ENCODE results near the gene SLC9A1.

SLC9A1 gene

DNA sequence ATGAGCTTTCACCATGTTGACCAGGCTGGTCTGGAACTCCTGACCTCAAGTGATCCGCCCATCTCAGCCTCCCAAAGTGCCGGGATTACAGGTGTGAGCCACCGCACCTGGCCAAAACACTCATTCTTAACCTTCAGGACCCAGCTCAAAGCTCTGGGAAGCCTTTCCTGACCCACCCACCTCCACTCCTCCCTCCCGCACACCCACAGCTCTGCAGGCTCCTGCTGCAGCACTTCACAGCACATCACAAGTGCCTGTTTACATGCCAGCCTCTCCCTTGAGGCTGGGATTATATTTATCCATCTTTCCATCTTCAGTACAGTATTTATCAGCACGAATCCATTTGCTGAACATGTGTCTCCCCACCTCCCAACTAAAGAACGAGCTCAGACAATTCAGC, 14.9 kb downstream of the SLC9A1 start:
- H3K4me3 ChIP-seq (ENCODE audit: severe bottlenecking), result no peak overlapping the region
- no peaks in the 10 kb centered on the region for H3K27me3 ChIP-seq (ENCODE audit: insufficient read depth, poor library complexity, severe bottlenecking)
- no peak overlapping the region for H3K27ac ChIP-seq (ENCODE audit: poor library complexity, severe bottlenecking)
- DNase-seq (ENCODE audit: low spot score) (no peak), ATAC-seq (ENCODE audit: low read depth) (no peak)
- H3K4me1 ChIP-seq (ENCODE audit: insufficient read depth, poor library complexity, severe bottlenecking), result peaks cover 45% of the 10 kb centered on the region
- TF ChIP-seq, protein P1, sequence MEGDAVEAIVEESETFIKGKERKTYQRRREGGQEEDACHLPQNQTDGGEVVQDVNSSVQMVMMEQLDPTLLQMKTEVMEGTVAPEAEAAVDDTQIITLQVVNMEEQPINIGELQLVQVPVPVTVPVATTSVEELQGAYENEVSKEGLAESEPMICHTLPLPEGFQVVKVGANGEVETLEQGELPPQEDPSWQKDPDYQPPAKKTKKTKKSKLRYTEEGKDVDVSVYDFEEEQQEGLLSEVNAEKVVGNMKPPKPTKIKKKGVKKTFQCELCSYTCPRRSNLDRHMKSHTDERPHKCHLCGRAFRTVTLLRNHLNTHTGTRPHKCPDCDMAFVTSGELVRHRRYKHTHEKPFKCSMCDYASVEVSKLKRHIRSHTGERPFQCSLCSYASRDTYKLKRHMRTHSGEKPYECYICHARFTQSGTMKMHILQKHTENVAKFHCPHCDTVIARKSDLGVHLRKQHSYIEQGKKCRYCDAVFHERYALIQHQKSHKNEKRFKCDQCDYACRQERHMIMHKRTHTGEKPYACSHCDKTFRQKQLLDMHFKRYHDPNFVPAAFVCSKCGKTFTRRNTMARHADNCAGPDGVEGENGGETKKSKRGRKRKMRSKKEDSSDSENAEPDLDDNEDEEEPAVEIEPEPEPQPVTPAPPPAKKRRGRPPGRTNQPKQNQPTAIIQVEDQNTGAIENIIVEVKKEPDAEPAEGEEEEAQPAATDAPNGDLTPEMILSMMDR (IDR thresholded peaks at IDR 0.05; ENCODE audit: poor library complexity, severe bottlenecking), result no peak
- H3K9me3 ChIP-seq (ENCODE audit: severe bottlenecking), result no peaks in the 10 kb centered on the region
- H3K36me3 ChIP-seq (ENCODE audit: low read depth), result peaks cover 31% of the 10 kb centered on the region; the same call in 1 of the 2 replicates

DNA sequence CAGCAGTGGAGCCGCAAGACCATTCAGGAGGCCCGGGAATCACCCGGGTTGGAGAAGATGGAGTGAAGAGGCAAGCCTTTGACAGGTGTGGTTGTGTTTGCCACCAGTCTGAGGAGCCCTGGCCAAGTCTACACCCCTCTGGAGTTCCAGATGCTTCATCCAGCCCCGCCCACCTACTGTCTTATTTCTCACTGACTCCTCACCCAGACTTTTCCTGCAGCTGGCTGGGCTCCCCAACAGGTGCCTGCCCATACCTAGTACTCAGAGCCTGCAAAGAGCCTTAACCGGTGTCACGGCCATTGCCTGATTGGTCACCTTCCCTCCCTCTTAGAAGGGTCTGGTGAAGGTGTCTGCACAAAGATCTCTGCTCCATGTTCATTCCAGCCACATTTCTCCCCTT, 16.0 kb downstream of the SLC9A1 start:
- Histone ChIP-seq H3K27me3 (ENCODE audit: insufficient read depth, poor library complexity, severe bottlenecking) (no peaks in the 10 kb centered on the region), H3K9me3 (ENCODE audit: severe bottlenecking) (no peaks in the 10 kb centered on the region), H3K4me3 (ENCODE audit: severe bottlenecking) (no peak overlapping the region), H3K27ac (ENCODE audit: poor library complexity, severe bottlenecking) (no peak overlapping the region), H3K4me1 (ENCODE audit: insufficient read depth, poor library complexity, severe bottlenecking) (peaks cover 37% of the 10 kb centered on the region), H3K36me3 (ENCODE audit: low read depth) (peaks cover 34% of the 10 kb centered on the region)
- DNase-seq (ENCODE audit: low spot score) (no peak), ATAC-seq (ENCODE audit: low read depth) (no peak)
- TF ChIP-seq, protein P1 (IDR thresholded peaks at IDR 0.05; ENCODE audit: poor library complexity, severe bottlenecking), result no peak

DNA sequence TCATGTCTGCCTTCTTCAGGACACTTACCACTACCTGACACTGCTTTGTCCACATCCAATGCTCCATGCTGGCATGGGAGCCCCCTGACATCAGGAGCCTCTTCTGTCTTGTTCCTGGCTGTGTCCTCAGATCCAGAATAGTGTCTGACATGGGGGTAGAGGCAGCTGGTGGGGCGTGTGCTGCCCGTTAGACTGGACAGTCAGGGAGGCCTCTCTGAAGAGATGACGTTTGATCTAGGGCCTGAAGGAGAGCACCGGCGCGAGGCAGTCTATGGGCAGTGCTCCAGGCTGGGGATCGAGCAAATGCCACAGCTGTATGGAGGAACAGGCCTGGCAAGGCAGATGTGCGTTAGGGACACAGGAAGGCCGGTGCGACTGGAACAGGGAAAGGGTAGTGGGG, 16.6 kb downstream of the SLC9A1 start:
- H3K27ac ChIP-seq (ENCODE audit: poor library complexity, severe bottlenecking), result no peak overlapping the region
- no peaks in the 10 kb centered on the region for H3K9me3 ChIP-seq (ENCODE audit: severe bottlenecking)
- no peak overlapping the region for H3K4me3 ChIP-seq (ENCODE audit: severe bottlenecking)
- H3K27me3 ChIP-seq (ENCODE audit: insufficient read depth, poor library complexity, severe bottlenecking), result no peaks in the 10 kb centered on the region
- ATAC-seq (ENCODE audit: low read depth) (no peak), DNase-seq (ENCODE audit: low spot score) (no peak)
- peaks cover 37% of the 10 kb centered on the region for H3K36me3 ChIP-seq (ENCODE audit: low read depth)
- TF ChIP-seq, protein P1 (IDR thresholded peaks at IDR 0.05; ENCODE audit: poor library complexity, severe bottlenecking), result no peak
- H3K4me1 ChIP-seq (ENCODE audit: insufficient read depth, poor library complexity, severe bottlenecking), result peaks cover 32% of the 10 kb centered on the region

DNA sequence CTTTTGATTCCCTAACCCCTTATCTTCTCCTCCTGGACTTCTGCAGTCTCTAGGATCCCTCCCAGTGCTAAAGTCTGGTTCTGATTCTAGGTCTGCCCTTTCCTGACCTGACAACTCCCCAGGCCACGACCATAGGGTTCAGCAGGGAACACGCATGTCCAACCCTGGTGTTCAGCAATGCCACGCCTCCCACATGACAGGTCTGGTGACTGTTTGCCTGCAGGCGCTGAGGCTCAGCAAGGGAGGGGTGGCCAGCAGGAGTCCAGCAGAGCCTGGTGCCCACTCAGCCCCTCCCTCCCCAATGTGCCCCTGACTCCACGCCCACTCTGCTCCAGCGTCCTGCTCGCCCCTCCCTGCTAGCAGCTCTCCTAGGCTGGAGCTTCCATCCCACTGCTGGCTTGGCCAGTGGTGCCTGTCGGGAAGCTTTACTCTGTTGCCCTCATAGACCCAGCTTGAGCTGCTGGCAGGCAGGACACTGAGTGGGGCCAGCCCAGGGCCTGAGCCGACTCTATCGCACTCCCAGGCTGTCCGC, 17.3 kb downstream of the SLC9A1 start:
- no peaks in the 10 kb centered on the region for H3K9me3 ChIP-seq (ENCODE audit: severe bottlenecking)
- ATAC-seq (ENCODE audit: low read depth) (no peak), DNase-seq (ENCODE audit: low spot score) (no peak)
- no peak overlapping the region for H3K27ac ChIP-seq (ENCODE audit: poor library complexity, severe bottlenecking)
- peaks cover 41% of the 10 kb centered on the region for H3K36me3 ChIP-seq (ENCODE audit: low read depth)
- H3K27me3 ChIP-seq (ENCODE audit: insufficient read depth, poor library complexity, severe bottlenecking), result no peaks in the 10 kb centered on the region
- peaks cover 24% of the 10 kb centered on the region for H3K4me1 ChIP-seq (ENCODE audit: insufficient read depth, poor library complexity, severe bottlenecking)
- no peak overlapping the region for H3K4me3 ChIP-seq (ENCODE audit: severe bottlenecking)
- TF ChIP-seq, protein P1 (IDR thresholded peaks at IDR 0.05; ENCODE audit: poor library complexity, severe bottlenecking), result no peak

DNA sequence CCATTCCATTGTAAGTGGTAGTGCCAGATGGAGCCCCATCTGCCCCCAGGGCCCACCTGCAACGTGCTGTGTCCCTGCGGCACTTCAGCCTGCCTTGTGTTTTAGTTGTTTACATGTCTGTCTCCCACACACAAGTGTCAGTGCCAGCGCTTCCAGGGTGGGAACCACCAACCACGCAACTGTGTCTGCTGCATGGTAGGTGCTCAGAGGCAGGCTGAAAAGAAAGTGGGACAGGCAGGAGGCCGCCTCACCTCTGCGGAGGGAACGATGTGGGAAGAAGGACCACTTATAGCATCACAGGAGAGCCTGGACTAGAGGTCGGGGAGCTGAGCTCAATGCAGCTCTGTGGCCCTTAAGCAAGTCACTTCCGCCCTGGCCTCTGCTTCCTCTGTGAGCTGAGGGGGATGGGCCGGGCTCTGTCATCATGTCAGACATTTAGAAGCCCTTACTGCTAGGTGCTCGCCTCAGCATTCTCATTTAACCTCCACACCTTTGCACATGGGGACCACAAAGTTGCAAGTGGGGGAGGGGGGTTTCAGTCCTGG, 17.9 kb downstream of the SLC9A1 start:
- H3K9me3 ChIP-seq (ENCODE audit: severe bottlenecking), result no peaks in the 10 kb centered on the region
- peaks cover 19% of the 10 kb centered on the region for H3K4me1 ChIP-seq (ENCODE audit: insufficient read depth, poor library complexity, severe bottlenecking)
- H3K36me3 ChIP-seq (ENCODE audit: low read depth), result peaks cover 45% of the 10 kb centered on the region
- H3K27ac ChIP-seq (ENCODE audit: poor library complexity, severe bottlenecking), result no peak overlapping the region
- H3K27me3 ChIP-seq (ENCODE audit: insufficient read depth, poor library complexity, severe bottlenecking), result no peaks in the 10 kb centered on the region
- DNase-seq (ENCODE audit: low spot score) (no peak), ATAC-seq (ENCODE audit: low read depth) (no peak)
- no peak overlapping the region for H3K4me3 ChIP-seq (ENCODE audit: severe bottlenecking)
- TF ChIP-seq, protein P1 (IDR thresholded peaks at IDR 0.05; ENCODE audit: poor library complexity, severe bottlenecking), result no peak

Measured in RWPE2 (cell line).